Cardiac fibroblast (primary cell): ENCODE measurements around the gene TIPARP.

Experiments used
- DNase-seq, 2 donors: peaks; one replicate each; pipeline versions ENCODE4 v3.0.0 to v3.0.0-alpha.2; 2010; ENCODE audit warnings: low read depth in 2 of 2
- H3K4me3 ChIP-seq, 2 donors: replicated peaks in 1 of 2; 1 replicate in 1 of 2; 2 replicates in 1 of 2; pipeline ENCODE4 v1.5.1; 2011; ENCODE audit warnings: low read depth in 2 of 2, low read length in 2 of 2, mild to moderate bottlenecking in 2 of 2, moderate library complexity in 1 of 2
- TF ChIP-seq, protein P1 (sequence below): IDR thresholded peaks from one replicate; pipeline ENCODE4 v1.5.1; 2011; ENCODE audit warnings: low read depth, mild to moderate bottlenecking, low read length, inconsistent platforms

Gene TIPARP

DNA sequence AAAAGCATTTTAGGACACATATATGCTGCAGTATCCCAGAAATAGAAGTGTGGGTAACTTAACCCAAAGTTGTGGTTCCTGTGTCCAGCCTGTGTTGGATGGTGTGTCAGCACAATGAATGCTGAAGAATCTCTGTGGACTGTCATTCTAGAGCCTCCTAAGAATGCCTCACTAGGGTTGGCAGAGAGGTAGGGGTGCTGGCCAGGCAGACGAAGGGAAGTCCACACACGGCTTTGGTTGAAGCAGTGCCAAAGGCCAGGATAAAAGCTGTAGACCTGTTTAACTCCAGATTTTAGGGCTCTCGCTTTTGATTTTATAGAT is 43.7 kb upstream of the TIPARP start:
- H3K4me3 ChIP-seq = no peak overlapping the region
- TF ChIP-seq, protein P1, sequence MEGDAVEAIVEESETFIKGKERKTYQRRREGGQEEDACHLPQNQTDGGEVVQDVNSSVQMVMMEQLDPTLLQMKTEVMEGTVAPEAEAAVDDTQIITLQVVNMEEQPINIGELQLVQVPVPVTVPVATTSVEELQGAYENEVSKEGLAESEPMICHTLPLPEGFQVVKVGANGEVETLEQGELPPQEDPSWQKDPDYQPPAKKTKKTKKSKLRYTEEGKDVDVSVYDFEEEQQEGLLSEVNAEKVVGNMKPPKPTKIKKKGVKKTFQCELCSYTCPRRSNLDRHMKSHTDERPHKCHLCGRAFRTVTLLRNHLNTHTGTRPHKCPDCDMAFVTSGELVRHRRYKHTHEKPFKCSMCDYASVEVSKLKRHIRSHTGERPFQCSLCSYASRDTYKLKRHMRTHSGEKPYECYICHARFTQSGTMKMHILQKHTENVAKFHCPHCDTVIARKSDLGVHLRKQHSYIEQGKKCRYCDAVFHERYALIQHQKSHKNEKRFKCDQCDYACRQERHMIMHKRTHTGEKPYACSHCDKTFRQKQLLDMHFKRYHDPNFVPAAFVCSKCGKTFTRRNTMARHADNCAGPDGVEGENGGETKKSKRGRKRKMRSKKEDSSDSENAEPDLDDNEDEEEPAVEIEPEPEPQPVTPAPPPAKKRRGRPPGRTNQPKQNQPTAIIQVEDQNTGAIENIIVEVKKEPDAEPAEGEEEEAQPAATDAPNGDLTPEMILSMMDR = no peak
- no peak for DNase-seq

DNA sequence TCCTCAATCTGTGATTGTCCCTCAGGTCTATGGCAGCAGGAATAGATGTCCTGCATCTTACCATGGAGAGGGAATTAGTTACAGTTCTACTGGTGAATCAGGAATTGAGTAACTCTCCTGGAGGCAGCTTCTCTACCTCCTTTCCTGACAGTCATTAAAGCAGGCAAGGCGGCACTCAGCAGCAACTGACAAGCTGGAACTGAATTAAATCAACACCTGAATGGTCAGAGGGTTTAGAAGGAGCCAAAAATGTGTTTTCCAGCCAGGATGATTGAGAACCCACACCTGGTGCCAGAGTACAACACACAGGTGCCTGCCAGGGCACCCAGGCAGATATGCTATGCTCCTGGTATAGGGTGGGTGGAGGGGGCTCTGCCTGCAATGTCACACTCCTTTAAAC is 43.1 kb upstream of the TIPARP start:
- H3K4me3 ChIP-seq = no peak overlapping the region
- TF ChIP-seq, protein P1 = no peak
- DNase-seq = no peak

- TF ChIP-seq, protein P1 = no peak
- no peak for DNase-seq
- no peak overlapping the region for H3K4me3 ChIP-seq
These were observed 41.8 kb upstream of the TIPARP start for GRCh38 chr3:156632601-156633000.

DNA sequence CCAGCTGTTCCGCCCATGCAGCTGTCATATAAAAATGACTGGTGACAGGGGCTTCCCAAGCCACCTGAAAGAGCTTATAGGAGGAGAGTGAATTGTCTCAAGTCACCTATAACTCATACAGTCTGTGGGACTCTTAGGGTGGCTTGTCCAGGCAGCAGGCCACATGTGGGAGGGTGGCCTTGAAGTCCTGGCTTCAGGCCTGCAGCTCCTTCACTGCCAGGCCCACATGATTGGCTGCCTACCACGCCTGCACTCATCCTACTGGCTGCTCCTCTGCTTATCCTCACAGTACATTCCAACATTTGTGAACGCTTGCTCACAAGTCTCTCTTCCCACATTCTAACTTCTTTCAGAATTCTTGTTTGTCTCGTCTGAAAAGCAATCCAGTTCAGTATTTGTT is 41.1 kb upstream of the TIPARP start:
- peak; percentile 83 for DNase-seq
- TF ChIP-seq, protein P1 = no peak
- H3K4me3 ChIP-seq = no peak overlapping the region

- no peak overlapping the region for H3K4me3 ChIP-seq
- no peak for DNase-seq
- TF ChIP-seq, protein P1 = no peak
These were observed 39.4 kb upstream of the TIPARP start for GRCh38 chr3:156635034-156635433.

DNA sequence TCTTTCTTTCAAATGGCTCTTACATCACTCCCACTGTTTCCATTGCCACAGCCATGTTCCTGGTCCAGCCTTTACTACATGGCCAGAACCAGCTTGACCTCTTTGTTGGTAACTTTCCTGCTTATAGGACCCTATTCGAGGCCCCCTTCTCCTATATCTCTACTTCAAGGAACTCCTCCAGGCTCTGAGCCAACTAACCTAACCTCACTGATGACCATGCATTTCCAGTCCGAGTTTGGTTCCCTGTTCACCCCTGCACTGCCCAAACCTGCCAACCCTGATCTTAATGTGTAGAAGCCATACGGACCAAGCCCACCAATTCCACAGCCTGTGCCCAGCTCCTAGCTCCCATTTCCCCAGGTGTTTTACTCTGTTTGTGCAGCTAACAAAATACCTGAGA is 38.4 kb upstream of the TIPARP start:
- TF ChIP-seq, protein P1 = no peak
- no peak for DNase-seq
- no peak overlapping the region for H3K4me3 ChIP-seq

GRCh38 chr3:156637480-156638022 is 36.8 kb upstream of the TIPARP start:
- no peak for DNase-seq
- TF ChIP-seq, protein P1 = no peak
- H3K4me3 ChIP-seq = no peak overlapping the region
